GM18907 (cell line): ENCODE data around the gene SIRPB1.
"Not testable (repeated sequence)": the region's sequence is repeated elsewhere in the genome, so short reads cannot be mapped to it uniquely, and the experiment has no call there.

Experiments
- ATAC-seq: cut with Tn5 transposase; IDR thresholded peaks from one replicate; pipeline ENCODE4 v1.9.1; 2021; ENCODE audit warnings: mild to moderate bottlenecking, moderate library complexity; ENCODE audit not compliant: unreplicated experiment

Gene SIRPB1

DNA sequence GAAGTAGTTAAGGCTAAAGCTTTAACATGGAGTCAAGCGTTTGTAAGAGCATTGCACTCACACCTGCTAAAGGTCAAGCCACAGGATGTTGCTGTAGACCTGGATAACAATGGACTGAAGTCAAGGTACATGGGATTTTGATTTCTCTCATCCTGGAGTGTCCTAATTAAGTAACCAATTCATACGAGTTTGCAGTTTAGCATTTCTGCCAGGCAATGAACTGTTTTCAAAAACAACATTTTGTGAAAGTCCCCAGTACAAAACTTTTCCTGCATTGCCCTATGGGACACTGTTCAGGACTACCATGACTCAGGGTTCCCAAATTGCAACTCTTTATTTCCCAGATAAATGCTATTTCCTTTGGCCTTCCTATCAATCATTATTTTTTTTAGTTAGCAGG lies 17.4 kb upstream of the SIRPB1 start:
- no peak for ATAC-seq

GRCh38 chr20:1636621-1637020 lies 16.8 kb upstream of the SIRPB1 start:
- ATAC-seq, result no peak

DNA sequence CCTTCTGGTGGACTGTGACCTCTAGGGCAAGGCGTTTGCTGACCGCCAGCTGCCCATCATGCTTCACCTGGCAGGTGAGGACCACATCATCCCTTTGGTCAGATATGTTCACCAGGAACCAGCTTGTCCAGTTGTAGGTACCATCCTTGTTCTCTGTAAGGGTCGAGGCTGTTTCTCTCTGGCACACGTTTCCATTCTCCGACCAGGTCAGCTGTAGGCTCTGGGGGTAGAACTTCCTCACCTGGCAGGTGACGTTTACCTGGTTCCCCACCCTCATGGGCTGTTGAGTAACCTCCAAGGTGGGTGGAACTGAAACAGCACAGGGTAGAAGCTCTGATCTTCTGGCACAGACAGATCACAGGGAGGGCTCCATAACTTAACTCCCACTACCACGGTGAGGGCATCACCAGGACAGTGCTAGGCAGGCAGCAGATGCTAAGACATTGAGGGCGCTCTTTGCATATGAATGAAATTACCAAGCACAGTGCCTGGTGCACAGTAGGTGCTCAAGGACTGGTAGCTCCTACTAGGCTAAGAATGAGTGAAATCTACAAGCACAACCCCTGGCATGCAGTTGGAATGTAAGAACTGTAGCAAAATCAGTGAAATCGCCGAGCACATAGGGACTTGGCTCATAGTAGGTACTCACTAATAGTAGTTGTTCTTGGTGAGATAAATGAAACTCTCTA lies 15.6 kb upstream of the SIRPB1 start:
- ATAC-seq, result no peak

DNA sequence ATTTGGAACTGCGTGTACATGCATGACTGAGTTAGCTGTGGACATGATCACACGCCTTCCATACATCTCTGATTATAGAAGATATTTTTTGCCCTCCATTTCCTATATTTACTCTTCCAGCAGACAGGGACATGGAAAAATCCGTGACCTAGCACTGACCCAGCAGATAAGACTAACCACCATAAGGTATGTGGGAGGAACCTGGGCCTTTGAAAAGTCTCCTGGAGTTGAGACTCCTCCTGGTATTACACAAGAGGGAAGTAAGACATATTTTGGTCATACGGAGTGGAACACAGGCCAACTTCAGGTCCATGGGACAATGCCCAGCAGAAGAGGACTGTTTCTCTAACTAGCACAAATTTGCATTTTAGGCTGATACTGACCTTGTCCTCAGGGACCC lies 13.7 kb upstream of the SIRPB1 start:
- no peak for ATAC-seq

DNA sequence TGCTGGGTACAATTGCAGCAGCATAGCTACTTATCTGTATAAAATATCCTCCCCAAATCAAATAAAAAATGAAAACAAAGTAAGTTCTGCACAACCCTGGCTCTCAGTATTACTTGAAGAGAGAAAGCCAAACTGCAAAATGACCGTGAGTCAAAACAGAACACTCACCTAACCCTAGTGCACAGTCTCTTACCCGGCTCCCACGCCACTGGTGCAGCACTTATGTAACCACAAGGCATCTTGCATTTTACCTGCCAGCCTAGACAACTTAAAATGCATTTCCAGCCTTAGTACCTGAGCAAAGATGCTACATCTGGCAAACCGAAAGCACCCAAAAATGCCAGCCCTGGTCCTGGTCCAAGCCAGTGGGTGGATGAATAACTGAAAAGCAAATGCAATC lies 12.4 kb upstream of the SIRPB1 start:
- ATAC-seq, result no peak

- ATAC-seq, result no peak
These were observed 11.7 kb upstream of the SIRPB1 start for GRCh38 chr20:1631309-1632151.

- ATAC-seq, result no peak
These were observed 10.4 kb upstream of the SIRPB1 start for GRCh38 chr20:1630186-1630585.

DNA sequence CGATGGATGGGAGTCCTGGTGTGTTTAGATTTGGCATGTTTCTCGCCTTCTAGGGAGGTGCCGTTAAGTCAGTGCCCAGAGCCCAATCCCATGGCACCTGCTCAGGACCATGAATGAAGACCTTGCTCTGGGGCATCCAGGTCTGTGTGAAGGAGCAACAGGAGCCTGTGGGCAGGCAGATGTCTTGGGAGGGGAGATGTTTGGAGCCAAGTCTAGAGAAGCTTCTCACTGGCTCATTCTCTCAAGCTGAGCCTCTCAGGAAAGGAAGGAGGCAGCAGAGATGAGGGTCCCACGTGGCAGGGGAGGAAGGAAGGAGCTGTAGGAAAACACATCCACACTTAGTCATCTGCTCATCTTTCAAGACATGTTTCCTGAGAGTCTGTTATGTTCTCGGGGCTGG lies 9.5 kb upstream of the SIRPB1 start:
- no peak for ATAC-seq

DNA sequence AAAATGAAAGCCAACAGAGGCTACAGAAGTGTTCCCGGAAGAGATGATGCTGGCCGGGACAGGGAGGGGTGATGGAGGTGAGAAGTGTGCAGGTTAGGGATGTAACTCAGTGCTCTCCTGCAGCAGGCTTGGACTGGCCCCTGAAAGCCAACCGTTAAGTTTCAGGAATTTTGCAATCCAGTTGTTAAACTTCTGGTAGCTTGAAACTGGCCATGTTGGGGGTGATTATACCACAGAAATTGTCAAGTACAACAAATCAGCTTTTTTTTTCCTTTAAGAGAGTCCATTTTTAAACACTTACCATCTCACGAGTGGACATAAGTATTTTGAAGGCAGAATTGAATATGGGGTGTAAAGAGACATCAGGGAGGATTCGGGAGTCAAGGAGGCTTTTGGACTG lies 8.8 kb upstream of the SIRPB1 start:
- no peak for ATAC-seq

GRCh38 chr20:1627200-1627550 lies 7.4 kb upstream of the SIRPB1 start:
- ATAC-seq, result no peak

GRCh38 chr20:1626528-1627199 lies 6.9 kb upstream of the SIRPB1 start:
- ATAC-seq, result no peak

GRCh38 chr20:1625083-1625690 lies 5.4 kb upstream of the SIRPB1 start:
- ATAC-seq, result no peak

DNA sequence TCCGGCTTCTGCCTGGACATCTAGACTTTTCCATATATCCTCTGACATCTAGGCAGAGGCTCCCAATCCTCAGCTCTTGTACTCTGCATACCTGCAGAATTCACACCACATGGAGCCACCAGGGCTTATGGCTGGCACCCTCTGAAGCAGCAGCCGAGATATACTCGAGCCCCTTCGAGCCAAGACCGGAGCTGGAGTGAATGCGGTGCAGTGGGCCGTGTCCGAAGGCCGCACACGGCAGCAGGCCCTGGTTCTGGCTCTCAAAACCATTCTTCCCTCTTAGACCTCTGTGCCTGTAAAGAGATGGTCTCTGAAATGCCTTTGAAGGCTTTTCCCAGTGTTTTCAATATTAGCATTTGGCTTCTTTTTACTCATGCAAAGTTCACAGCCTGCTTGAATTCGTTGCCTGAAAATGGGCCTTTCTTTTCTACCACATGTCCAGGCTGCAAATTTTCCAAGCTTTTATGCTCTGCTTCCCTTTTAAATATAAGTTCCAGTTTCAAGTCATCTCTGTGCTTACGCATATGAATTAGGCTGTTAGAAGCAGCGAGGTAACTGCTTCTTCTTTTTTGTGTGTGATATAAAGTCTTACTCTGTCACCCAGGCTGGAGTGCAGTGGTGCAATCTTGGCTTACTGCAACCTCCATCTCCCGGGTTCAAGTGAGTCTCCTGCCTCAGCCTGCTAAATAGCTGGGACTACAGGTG lies 3.8 kb upstream of the SIRPB1 start:
- ATAC-seq, result no peak

GRCh38 chr20:1622450-1622849 lies 2.6 kb upstream of the SIRPB1 start:
- no peak for ATAC-seq

DNA sequence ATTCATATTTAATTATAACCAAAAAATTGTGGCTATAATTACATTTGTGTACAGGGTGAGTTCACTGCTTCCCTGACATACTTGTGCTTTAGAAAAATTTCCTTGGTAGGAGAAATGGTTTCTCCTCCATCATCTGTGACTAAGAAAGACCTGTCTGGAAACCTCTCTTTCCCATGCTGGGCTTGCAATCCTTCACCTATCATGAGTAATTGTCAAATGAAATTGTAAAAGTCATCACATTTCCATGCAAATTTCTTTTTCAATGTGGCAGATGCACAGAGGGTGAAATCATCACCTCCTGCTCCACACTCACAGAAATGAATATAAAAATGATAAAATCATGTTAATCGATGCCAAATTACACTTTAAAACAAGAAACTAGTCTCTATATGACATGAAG lies 1.5 kb upstream of the SIRPB1 start:
- ATAC-seq, result no peak

DNA sequence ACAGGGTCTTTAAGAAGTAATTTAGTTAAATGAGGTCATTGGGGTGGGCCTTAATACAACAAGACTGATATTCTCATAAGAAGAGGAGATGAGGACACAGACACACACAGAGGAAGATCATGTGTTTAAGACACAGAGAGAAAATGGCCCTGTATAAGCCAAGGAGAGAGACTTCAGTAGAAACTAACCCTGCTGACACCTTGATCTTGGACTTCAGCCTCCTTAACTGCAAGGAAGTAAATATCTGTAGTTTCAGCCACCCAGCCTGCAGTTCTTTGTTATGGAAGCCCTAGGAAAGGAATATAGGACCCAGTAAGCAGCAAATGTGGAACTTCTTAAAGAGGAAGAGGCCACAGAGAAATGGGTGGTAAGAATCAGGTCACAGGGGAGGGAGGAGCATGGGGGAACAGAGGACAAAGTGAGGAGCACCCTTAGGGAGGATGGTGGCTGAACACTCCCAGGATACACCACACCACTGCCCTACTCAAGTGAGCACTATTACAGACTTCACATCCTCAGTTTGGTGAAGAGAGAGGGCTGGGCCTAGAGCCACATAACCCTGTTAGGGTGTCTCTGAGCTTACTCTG lies 762 bp downstream of the SIRPB1 start:
- no peak for ATAC-seq

GRCh38 chr20:1618479-1618878 lies 1.3 kb downstream of the SIRPB1 start:
- no peak for ATAC-seq

DNA sequence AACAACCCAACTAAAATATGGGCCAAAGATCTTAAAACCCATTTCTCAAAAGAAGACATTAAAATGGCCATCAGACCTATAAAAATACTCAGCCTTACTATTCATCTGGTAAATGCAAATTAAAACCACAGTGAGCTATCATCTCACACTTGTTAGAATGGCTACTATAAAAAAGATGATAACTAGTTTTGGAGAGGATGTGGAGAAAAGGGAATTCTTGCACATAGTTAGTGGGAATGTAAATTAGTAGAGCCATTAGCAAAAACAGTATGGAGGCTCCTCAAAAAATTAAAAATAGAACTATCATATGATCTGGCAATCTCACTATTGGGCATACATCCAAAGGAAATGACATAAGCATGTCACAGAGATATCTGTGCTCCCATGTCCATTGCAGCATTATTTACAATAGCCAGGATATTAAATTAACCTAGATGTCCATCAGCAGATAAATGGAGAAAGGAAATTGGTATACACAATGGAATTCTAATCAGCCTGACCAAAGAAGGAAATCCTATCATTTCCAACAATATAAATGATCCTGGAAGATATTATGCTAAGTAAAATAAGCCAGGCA lies 2.9 kb downstream of the SIRPB1 start:
- no peak for ATAC-seq

- ATAC-seq, result not testable (repeated sequence)
These were observed 9.4 kb downstream of the SIRPB1 start for GRCh38 chr20:1610404-1610803.

DNA sequence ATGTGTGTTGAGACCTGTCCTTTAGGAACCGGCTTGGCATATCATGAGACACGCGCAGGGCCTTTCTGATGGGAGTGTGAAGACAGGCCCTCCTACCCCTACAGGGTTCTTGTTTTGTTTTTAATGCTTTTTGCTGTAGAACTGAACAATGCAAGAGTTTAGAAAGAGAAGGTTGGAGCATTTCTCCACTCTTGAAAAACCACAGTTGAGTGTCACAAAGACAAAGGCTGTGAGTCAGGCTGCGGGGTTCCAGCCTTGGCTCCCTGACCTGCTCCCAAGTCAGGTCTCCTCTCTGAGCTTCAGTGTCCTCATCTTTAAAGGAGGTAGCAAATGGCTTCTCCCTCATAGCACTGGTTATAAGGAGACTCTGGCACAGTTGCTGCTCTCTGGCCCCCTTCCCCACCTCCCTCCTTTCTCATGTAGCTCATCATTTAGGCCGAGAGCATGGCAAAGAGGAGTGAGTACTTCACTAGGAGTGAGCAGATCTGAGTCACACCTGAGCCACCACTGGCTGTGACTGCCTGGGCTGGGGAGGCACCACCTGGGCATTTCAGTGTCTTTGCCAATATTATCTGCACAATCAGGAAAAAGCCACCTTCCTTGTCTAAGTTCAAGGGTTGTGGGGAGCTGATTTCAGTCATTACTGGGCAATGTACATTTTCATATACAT lies 11.0 kb downstream of the SIRPB1 start:
- not testable (repeated sequence) for ATAC-seq
